CD14-positive monocyte (primary cell): ENCODE measurements around the gene ZC3H12C. TPM values are rescaled to one million over a fixed set of nuclear protein-coding genes. Genes with fewer than 3 reads are reported as not detected.

Source experiments
- DNase-seq, 3 donors: peaks; one replicate each; pipeline ENCODE4 v3.0.0-alpha.2; 2011 to 2022
- H2AFZ ChIP-seq: 2 replicates; pipeline ENCODE4 v1.6.0; 2012; ENCODE audit warnings: mild to moderate bottlenecking, low read depth, low read length, inconsistent platforms; ENCODE audit not compliant: insufficient read depth, poor library complexity, severe bottlenecking
- H3K27ac ChIP-seq, 2 donors: 1 replicate in 1 of 2; 2 replicates in 1 of 2; pipeline ENCODE4 v1.5.1; 2012 to 2013; ENCODE audit warnings: low read length in 2 of 2, control low read depth in 1 of 2, inconsistent platforms in 1 of 2, low read depth in 1 of 2, mild to moderate bottlenecking in 1 of 2
- H3K27me3 ChIP-seq, 2 donors: one replicate each; pipeline versions ENCODE4 v1.6.0 to v1.6.1; 2011 to 2013; ENCODE audit warnings: low read length in 2 of 2; ENCODE audit not compliant: control insufficient read depth in 2 of 2, insufficient read depth in 2 of 2
- H3K36me3 ChIP-seq, 2 donors: replicated peaks in 1 of 2; 1 replicate in 1 of 2; 2 replicates in 1 of 2; pipeline versions ENCODE4 v1.5.1 to v1.6.1; 2012 to 2013; ENCODE audit warnings: low read length in 2 of 2, control low read depth in 1 of 2, inconsistent platforms in 1 of 2, mild to moderate bottlenecking in 1 of 2; ENCODE audit not compliant: insufficient read depth in 2 of 2, control insufficient read depth in 1 of 2
- H3K4me1 ChIP-seq, 2 donors: 1 replicate in 1 of 2; 2 replicates in 1 of 2; pipeline versions ENCODE4 v1.5.1 to v1.6.1; 2012 to 2013; ENCODE audit warnings: low read length in 2 of 2, control low read depth in 1 of 2, inconsistent platforms in 1 of 2, mild to moderate bottlenecking in 1 of 2, moderate library complexity in 1 of 2; ENCODE audit not compliant: insufficient read depth in 2 of 2, control insufficient read depth in 1 of 2
- H3K4me2 ChIP-seq: replicated peaks from 2 replicates; pipeline ENCODE3; 2012; ENCODE audit warnings: low read length, moderate library complexity, mild to moderate bottlenecking; ENCODE audit not compliant: poor library complexity, severe bottlenecking; ENCODE audit errors: extremely low read depth
- H3K4me3 ChIP-seq, 3 experiments: fragments of 200-600 bp in 1 of 3; sonication (generic) in 1 of 3; replicated peaks in 1 of 3; 1 replicate in 2 of 3; 2 replicates in 1 of 3; pipeline ENCODE4 v1.5.1; 2011 to 2013; ENCODE audit warnings: low read length in 3 of 3, mild to moderate bottlenecking in 3 of 3, control low read depth in 2 of 3, low read depth in 2 of 3, inconsistent platforms in 1 of 3, moderate library complexity in 1 of 3
- H3K79me2 ChIP-seq: 2 replicates; pipeline ENCODE4 v1.6.0; 2012; ENCODE audit warnings: mild to moderate bottlenecking, control low read depth, inconsistent platforms, low read length, moderate library complexity; ENCODE audit not compliant: insufficient read depth
- H3K9ac ChIP-seq: 2 replicates; pipeline ENCODE4 v1.6.0; 2017; ENCODE audit warnings: low read length, mild to moderate bottlenecking; ENCODE audit not compliant: insufficient read depth, poor library complexity, severe bottlenecking
- H3K9me3 ChIP-seq, 2 donors: replicated peaks in 1 of 2; 1 replicate in 1 of 2; 2 replicates in 1 of 2; pipeline versions ENCODE4 v1.5.1 to v1.6.1; 2012 to 2013; ENCODE audit warnings: low read length in 2 of 2, control low read depth in 1 of 2; ENCODE audit not compliant: control insufficient read depth in 1 of 2, insufficient read depth in 1 of 2
- H4K20me1 ChIP-seq: 2 replicates; pipeline ENCODE4 v1.6.0; 2012; ENCODE audit warnings: mild to moderate bottlenecking, low read length, control low read depth, moderate library complexity; ENCODE audit not compliant: insufficient read depth
- H3K27ac Mint-ChIP-seq, 7 donors: one replicate each; pipeline ENCODE4 v1.8.0; 2020; ENCODE audit warnings: mild to moderate bottlenecking in 7 of 7, mixed read lengths in 7 of 7, moderate library complexity in 6 of 7, inconsistent platforms in 2 of 7
- H3K27me3 Mint-ChIP-seq, 3 donors: one replicate each; pipeline ENCODE4 v1.8.0; 2021 to 2022; ENCODE audit warnings: low read depth in 3 of 3, mild to moderate bottlenecking in 3 of 3, mixed read lengths in 3 of 3, moderate library complexity in 3 of 3, inconsistent platforms in 1 of 3
- H3K36me3 Mint-ChIP-seq, 2 donors: one replicate each; pipeline ENCODE4 v1.8.0; 2020; ENCODE audit warnings: mixed read lengths in 2 of 2, inconsistent platforms in 1 of 2, mild to moderate bottlenecking in 1 of 2
- H3K4me1 Mint-ChIP-seq: one replicate; pipeline ENCODE4 v1.8.0; 2020; ENCODE audit warnings: mild to moderate bottlenecking, mixed read lengths
- H3K4me3 Mint-ChIP-seq, 2 donors: one replicate each; pipeline ENCODE4 v1.8.0; 2020; ENCODE audit warnings: mild to moderate bottlenecking in 2 of 2, mixed read lengths in 2 of 2, moderate library complexity in 1 of 2
- H3K9me3 Mint-ChIP-seq, 7 donors: one replicate each; pipeline ENCODE4 v1.8.0; 2020 to 2022; ENCODE audit warnings: mixed read lengths in 7 of 7, mild to moderate bottlenecking in 6 of 7, moderate library complexity in 6 of 7, inconsistent platforms in 2 of 7
- CTCF ChIP-seq: fragments of 200-600 bp; IDR thresholded peaks from one replicate; pipeline ENCODE4 v1.8.0; 2022; ENCODE audit warnings: antibody characterized with exemption, mild to moderate bottlenecking
- WGBS: methylation state at CpG from one replicate; pipeline ENCODE4 v1.1.5; 2013; ENCODE audit warnings: missing lambda C conversion rate; ENCODE audit not compliant: insufficient coverage; 5-methylcytosine and 5-hydroxymethylcytosine counted together
- intact Hi-C, 2 donors: fragments of 100-400 bp; cut with micrococcal nuclease; formaldehyde crosslinking; loops; one replicate each; pipeline versions ENCODE4 v1.15.0 to v1.15.1; 2023
- polyA plus RNA-seq, 3 donors: library from polyadenylated mRNA; depleted of rRNA in 1 of 3; unstranded in 2 of 3; stranded (reverse) in 1 of 3; fragments of 300-500 nt in 2 of 3; fragments of >200 nt in 1 of 3; fragmentation: Illumina TruSeq in 2 of 3; gene quantifications; 1 replicate in 2 of 3; 2 replicates in 1 of 3; pipeline ENCODE4 v1.2.3, GENCODE V29; 2012 to 2021

The ZC3H12C gene
- polyA plus RNA-seq, 3 donors = 0.47 to 2.6 (median 0.73) TPM

- Mint-ChIP-seq H3K27ac (peak overlapping the region in 2 of 7 donors; percentile 7 to 62), H3K4me1 (no peaks in the 10 kb centered on the region), H3K36me3 (peaks cover 3 to 5% of the 10 kb centered on the region in 2 donors), H3K4me3 (no peak overlapping the region), H3K27me3 (peaks cover 0 to 1% (median 0%) of the 10 kb centered on the region in 3 donors), H3K9me3 (peaks cover 0 to 4% (median 0%) of the 10 kb centered on the region in 7 donors)
- H3K4me3 ChIP-seq = no peak overlapping the region
- no peaks in the 10 kb centered on the region for H3K79me2 ChIP-seq
- no peak overlapping the region for H3K27ac ChIP-seq
- 91% methylated on average over 4 of the region's 4 CpGs for WGBS
- H3K9ac ChIP-seq = no peak overlapping the region
- H4K20me1 ChIP-seq = no peaks in the 10 kb centered on the region
- no peaks in the 10 kb centered on the region for H3K27me3 ChIP-seq
- no peak for DNase-seq
- no peak overlapping the region for H3K4me2 ChIP-seq
- no peak overlapping the region for H2AFZ ChIP-seq
- H3K36me3 ChIP-seq = no peaks in the 10 kb centered on the region
- H3K4me1 ChIP-seq = no peaks in the 10 kb centered on the region
- TF ChIP-seq CTCF = no peak
- intact Hi-C loops = no loop called here
- H3K9me3 ChIP-seq = no peaks in the 10 kb centered on the region
Measured at GRCh38 chr11:110219006-110219785, 126.0 kb downstream of the ZC3H12C start.

Other genes starting within 250 kb of the ZC3H12C start
- 10 to 100 TPM; 11.9 to 22.0 (median 20.9) TPM for gene RDX, start 203.2 kb downstream of the ZC3H12C start, polyA plus RNA-seq